ENCODE results near the gene ACOD1. TPM values are rescaled to one million over a fixed set of nuclear protein-coding genes. Genes with fewer than 3 reads are reported as not detected.
A peak's percentile ranks its signal among the peaks of the same experiment; 100 is the strongest.

Gene ACOD1
- total and polyA plus RNA-seq, 2 of the 13 experiments (the other 11 are each of a cell fraction or from before 2014, with no cell fraction given): not detected

DNA sequence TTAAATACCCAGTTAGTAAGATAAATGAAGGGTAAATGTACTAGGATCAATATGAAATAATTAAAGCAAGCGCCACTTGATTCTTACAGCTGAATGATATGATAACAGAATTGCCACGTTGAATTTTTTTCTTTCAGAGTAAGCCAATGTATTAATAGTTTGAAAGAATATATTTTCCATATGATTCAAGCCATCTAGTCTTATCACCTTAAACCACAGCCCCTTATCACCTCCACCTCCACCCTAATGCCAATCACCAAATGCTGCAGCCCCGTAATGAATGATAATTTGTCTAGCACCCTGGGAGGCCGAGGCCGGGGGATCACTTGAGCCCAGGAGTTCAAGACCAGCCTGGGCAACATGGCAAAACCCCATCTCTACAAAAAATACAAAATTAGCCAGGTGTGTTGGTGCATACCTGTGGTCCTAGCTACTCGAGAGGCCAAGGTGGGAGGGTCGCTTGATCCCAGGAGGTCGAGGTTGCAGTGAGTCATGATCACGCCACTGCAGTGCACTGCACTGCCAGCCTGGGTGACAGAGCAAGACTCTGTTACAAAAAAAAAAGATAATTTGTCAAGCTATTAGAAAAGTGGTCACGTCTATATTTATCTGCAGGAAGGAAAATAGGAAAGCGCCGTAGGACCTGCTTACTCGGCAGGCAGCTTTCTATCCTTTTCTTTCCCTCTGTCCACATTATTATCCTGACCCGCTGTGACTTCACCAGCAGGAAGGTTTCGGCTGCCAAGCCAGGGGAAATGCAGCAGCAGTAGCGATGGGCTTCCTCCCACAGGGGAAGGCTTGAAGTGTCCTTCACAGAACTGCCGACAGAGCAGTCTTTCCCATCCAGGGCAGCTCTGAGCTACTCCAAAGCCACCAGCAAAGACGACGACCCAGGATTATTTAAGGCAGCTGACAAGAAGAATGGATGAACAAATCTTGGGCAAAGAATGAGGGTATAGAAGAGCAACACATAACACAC lies 23.8 kb downstream of the ACOD1 start:
- no peak overlapping the region for H3K27ac ChIP-seq (ENCODE audit: extremely low read length, insufficient read depth, low read length)
- H3K79me2 ChIP-seq (ENCODE audit: insufficient read depth, low read length): no peaks in the 10 kb centered on the region
- BruUV-seq (replicated peaks): no TSS peak
- H3K36me3 ChIP-seq (replicated peaks in 1 of 2; ENCODE audit: control insufficient read depth in 1 of 2, insufficient read depth in 2 of 2, low read length in 2 of 2): no peaks in the 10 kb centered on the region
- TF ChIP-seq ZNF468 (CRISPR knock-in tag; IDR thresholded peaks at IDR 0.05) (no peak), ZNF879 (CRISPR knock-in tag; IDR thresholded peaks at IDR 0.05) (no peak), RBM39 (IDR thresholded peaks at IDR 0.05; ENCODE audit: low read depth, low read length, poor library complexity, severe bottlenecking) (no peak)
- TF ChIP-seq, protein P1, sequence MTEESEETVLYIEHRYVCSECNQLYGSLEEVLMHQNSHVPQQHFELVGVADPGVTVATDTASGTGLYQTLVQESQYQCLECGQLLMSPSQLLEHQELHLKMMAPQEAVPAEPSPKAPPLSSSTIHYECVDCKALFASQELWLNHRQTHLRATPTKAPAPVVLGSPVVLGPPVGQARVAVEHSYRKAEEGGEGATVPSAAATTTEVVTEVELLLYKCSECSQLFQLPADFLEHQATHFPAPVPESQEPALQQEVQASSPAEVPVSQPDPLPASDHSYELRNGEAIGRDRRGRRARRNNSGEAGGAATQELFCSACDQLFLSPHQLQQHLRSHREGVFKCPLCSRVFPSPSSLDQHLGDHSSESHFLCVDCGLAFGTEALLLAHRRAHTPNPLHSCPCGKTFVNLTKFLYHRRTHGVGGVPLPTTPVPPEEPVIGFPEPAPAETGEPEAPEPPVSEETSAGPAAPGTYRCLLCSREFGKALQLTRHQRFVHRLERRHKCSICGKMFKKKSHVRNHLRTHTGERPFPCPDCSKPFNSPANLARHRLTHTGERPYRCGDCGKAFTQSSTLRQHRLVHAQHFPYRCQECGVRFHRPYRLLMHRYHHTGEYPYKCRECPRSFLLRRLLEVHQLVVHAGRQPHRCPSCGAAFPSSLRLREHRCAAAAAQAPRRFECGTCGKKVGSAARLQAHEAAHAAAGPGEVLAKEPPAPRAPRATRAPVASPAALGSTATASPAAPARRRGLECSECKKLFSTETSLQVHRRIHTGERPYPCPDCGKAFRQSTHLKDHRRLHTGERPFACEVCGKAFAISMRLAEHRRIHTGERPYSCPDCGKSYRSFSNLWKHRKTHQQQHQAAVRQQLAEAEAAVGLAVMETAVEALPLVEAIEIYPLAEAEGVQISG (CRISPR knock-in tag; IDR thresholded peaks at IDR 0.05): no peak
- TF ChIP-seq, protein P2, sequence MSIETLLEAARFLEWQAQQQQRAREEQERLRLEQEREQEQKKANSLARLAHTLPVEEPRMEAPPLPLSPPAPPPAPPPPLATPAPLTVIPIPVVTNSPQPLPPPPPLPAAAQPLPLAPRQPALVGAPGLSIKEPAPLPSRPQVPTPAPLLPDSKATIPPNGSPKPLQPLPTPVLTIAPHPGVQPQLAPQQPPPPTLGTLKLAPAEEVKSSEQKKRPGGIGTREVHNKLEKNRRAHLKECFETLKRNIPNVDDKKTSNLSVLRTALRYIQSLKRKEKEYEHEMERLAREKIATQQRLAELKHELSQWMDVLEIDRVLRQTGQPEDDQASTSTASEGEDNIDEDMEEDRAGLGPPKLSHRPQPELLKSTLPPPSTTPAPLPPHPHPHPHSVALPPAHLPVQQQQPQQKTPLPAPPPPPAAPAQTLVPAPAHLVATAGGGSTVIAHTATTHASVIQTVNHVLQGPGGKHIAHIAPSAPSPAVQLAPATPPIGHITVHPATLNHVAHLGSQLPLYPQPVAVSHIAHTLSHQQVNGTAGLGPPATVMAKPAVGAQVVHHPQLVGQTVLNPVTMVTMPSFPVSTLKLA (IDR thresholded peaks at IDR 0.05): no peak
- TF ChIP-seq, protein P3, sequence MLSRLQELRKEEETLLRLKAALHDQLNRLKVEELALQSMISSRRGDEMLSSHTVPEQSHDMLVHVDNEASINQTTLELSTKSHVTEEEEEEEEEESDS (CRISPR knock-in tag; IDR thresholded peaks at IDR 0.05; ENCODE audit: borderline replicate concordance): no peak
- TF ChIP-seq, protein P4, sequence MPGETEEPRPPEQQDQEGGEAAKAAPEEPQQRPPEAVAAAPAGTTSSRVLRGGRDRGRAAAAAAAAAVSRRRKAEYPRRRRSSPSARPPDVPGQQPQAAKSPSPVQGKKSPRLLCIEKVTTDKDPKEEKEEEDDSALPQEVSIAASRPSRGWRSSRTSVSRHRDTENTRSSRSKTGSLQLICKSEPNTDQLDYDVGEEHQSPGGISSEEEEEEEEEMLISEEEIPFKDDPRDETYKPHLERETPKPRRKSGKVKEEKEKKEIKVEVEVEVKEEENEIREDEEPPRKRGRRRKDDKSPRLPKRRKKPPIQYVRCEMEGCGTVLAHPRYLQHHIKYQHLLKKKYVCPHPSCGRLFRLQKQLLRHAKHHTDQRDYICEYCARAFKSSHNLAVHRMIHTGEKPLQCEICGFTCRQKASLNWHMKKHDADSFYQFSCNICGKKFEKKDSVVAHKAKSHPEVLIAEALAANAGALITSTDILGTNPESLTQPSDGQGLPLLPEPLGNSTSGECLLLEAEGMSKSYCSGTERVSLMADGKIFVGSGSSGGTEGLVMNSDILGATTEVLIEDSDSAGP (CRISPR knock-in tag; IDR thresholded peaks at IDR 0.05; ENCODE audit: borderline replicate concordance): no peak
- in situ Hi-C loops (cut with HindIII; ENCODE audit: extremely low pct_ligation_motif_present, low pct_unique_long_range_greater_than_20kb): no loop called here
- ATAC-seq: peak; percentile 61; the same call in 2 of the 3 replicates
- H3K4me3 ChIP-seq (replicated peaks in 1 of 3; ENCODE audit: insufficient read depth in 1 of 3, low read depth in 2 of 3, low read length in 3 of 3): no peak overlapping the region
- FAIRE-seq: no peak
- ChIA-PET POLR2A (no interaction called here), CTCF (ENCODE audit: low intra/inter-chr PET ratio, low total read pairs) (no interaction called here)
- H4K20me1 ChIP-seq (ENCODE audit: insufficient read depth, low read length): no peaks in the 10 kb centered on the region
- no peaks in the 10 kb centered on the region for H3K4me1 ChIP-seq (ENCODE audit: insufficient read depth, low read length)
- no peak overlapping the region for H3K4me2 ChIP-seq (ENCODE audit: low read depth, low read length)
- DNase-seq (ENCODE audit: low spot score): no peak
- H3K9ac ChIP-seq (ENCODE audit: insufficient read depth, low read depth, low read length): no peak overlapping the region
- intact Hi-C loops (cut with micrococcal nuclease; ENCODE audit: unreplicated experiment): no loop called here
- H3K27me3 ChIP-seq (ENCODE audit: control insufficient read depth in 1 of 2, insufficient read depth in 2 of 2, low read length in 2 of 2): peaks cover 0 to 23% of the 10 kb centered on the region in 2 experiments; a peak in 1 of 5 replicates
- no peaks in the 10 kb centered on the region for H3K9me3 ChIP-seq (ENCODE audit: low read length)
- WGBS (ENCODE audit: low lambda C conversion rate): 14% methylated on average over 19 of the region's 19 CpGs
- no peak overlapping the region for H2AFZ ChIP-seq (ENCODE audit: low read length)
